Measurements from ENCODE around the gene SUGT1.

DNA sequence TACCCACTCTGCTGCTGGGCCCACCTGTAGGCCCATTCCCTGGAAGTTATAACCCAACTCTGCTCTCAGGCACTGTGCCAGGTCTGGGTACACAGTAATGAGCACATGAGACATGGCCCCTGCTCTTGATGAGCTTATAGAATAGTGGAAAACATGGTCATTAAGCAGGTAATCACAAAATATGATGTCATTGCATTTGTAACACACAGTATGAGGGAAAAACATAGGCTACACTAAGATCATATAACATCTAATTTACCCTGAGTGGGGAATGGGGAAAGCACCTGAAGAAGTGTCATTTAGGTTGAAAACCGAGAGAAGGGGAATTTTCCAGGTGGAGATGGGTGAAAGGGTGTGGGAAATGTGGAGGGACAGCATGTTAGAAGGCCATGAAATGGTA, 90.9 kb downstream of the SUGT1 start:
- TF ChIP-seq, protein P1, sequence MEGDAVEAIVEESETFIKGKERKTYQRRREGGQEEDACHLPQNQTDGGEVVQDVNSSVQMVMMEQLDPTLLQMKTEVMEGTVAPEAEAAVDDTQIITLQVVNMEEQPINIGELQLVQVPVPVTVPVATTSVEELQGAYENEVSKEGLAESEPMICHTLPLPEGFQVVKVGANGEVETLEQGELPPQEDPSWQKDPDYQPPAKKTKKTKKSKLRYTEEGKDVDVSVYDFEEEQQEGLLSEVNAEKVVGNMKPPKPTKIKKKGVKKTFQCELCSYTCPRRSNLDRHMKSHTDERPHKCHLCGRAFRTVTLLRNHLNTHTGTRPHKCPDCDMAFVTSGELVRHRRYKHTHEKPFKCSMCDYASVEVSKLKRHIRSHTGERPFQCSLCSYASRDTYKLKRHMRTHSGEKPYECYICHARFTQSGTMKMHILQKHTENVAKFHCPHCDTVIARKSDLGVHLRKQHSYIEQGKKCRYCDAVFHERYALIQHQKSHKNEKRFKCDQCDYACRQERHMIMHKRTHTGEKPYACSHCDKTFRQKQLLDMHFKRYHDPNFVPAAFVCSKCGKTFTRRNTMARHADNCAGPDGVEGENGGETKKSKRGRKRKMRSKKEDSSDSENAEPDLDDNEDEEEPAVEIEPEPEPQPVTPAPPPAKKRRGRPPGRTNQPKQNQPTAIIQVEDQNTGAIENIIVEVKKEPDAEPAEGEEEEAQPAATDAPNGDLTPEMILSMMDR (IDR thresholded peaks at IDR 0.05), result no peak
- TF ChIP-seq POLR2A (IDR thresholded peaks at IDR 0.05), result no peak

Measured in transverse colon (tissue), 3 donors.